ENCODE data around the gene ALDH3B2. TPM values are rescaled to one million over a fixed set of nuclear protein-coding genes. Genes with fewer than 3 reads are reported as not detected.
A peak's percentile ranks its signal among the peaks of the same experiment; 100 is the strongest.

ALDH3B2 gene
- total and polyA plus RNA-seq, 2 of the 8 experiments (the other 6 are each of a cell fraction or from before 2014, with no cell fraction given), result not detected

- TF ChIP-seq CTBP2 (IDR thresholded peaks at IDR 0.05; ENCODE audit: borderline replicate concordance, insufficient read depth, insufficient read length, low read length), result no peak
- TF ChIP-seq KDM4A (IDR thresholded peaks at IDR 0.05; ENCODE audit: low read depth, low read length, severe bottlenecking), result no peak
- no peak for TF ChIP-seq TCF12 (IDR thresholded peaks at IDR 0.05; ENCODE audit: low read depth, low read length)
- TF ChIP-seq CREB1 (IDR thresholded peaks at IDR 0.05), result peak; percentile 58; the same call in 1 of the 2 replicates
- TF ChIP-seq MAFK (IDR thresholded peaks at IDR 0.05; ENCODE audit: low read depth, low read length), result no peak
- TF ChIP-seq ZNF274 (IDR thresholded peaks at IDR 0.05; ENCODE audit: borderline replicate concordance, extremely low read depth, low read length), result no peak
- TF ChIP-seq JUND (IDR thresholded peaks at IDR 0.05; ENCODE audit: low read length), result no peak
- no peak for TF ChIP-seq EGR1 (IDR thresholded peaks at IDR 0.05; ENCODE audit: borderline replicate concordance, low read depth, low read length)
- peak in 2 of 3 experiments; percentile 85 to 93; a peak in 3 of 4 replicates for TF ChIP-seq CTCF (IDR thresholded peaks at IDR 0.05; ENCODE audit: control extremely low read depth in 1 of 3, insufficient read depth in 1 of 3, low read depth in 1 of 3, low read length in 3 of 3)
- TF ChIP-seq SP1 (IDR thresholded peaks at IDR 0.05; ENCODE audit: low read depth, low read length), result no peak
- no peak for TF ChIP-seq ATF2 (IDR thresholded peaks at IDR 0.05; ENCODE audit: low read length)
- TF ChIP-seq TAF7 (optimal IDR thresholded peaks at IDR 0.05; ENCODE audit: borderline replicate concordance, low read depth, low read length), result no peak
- no peak for TF ChIP-seq JUN (IDR thresholded peaks at IDR 0.05; ENCODE audit: low read depth, low read length)
- no peak for TF ChIP-seq POLR2AphosphoS5 (IDR thresholded peaks at IDR 0.05; ENCODE audit: low read depth, low read length)
Measured at GRCh38 chr11:67640021-67640757, 34.2 kb downstream of the ALDH3B2 start (continued).

Data from H1 (cell line).